Measurements from ENCODE around the gene CLEC2A. TPM values are rescaled to one million over a fixed set of nuclear protein-coding genes. Genes with fewer than 3 reads are reported as not detected.

The CLEC2A gene
- total RNA-seq, 6 experiments from 2014 or later = not detected

GRCh38 chr12:9931245-9931644 lies 925 bp downstream of the CLEC2A start:
- Mint-ChIP-seq H3K27ac (no peak overlapping the region), H3K4me1 (ENCODE audit: low read depth) (no peaks in the 10 kb centered on the region), H3K36me3 (ENCODE audit: low read depth) (no peaks in the 10 kb centered on the region), H3K9me3 (no peaks in the 10 kb centered on the region), H3K4me3 (no peak overlapping the region), H3K27me3 (ENCODE audit: insufficient read depth) (peaks cover 15% of the 10 kb centered on the region)
- no peak for TF ChIP-seq CTCF (IDR thresholded peaks at IDR 0.05)
- no peak for DNase-seq

GRCh38 chr12:9928607-9929006 lies 3.6 kb downstream of the CLEC2A start:
- H3K4me1 Mint-ChIP-seq (ENCODE audit: low read depth) = peaks cover 5% of the 10 kb centered on the region
- no peaks in the 10 kb centered on the region for H3K9me3 Mint-ChIP-seq
- no peak overlapping the region for H3K4me3 Mint-ChIP-seq
- no peak overlapping the region for H3K27ac Mint-ChIP-seq
- no peaks in the 10 kb centered on the region for H3K36me3 Mint-ChIP-seq (ENCODE audit: low read depth)
- no peak for TF ChIP-seq CTCF (IDR thresholded peaks at IDR 0.05)
- peaks cover 12% of the 10 kb centered on the region for H3K27me3 Mint-ChIP-seq (ENCODE audit: insufficient read depth)
- DNase-seq = no peak

- Mint-ChIP-seq H3K4me1 (ENCODE audit: low read depth) (peaks cover 5% of the 10 kb centered on the region), H3K36me3 (ENCODE audit: low read depth) (no peaks in the 10 kb centered on the region), H3K9me3 (no peaks in the 10 kb centered on the region), H3K4me3 (no peak overlapping the region), H3K27me3 (ENCODE audit: insufficient read depth) (peaks cover 5% of the 10 kb centered on the region), H3K27ac (no peak overlapping the region)
- DNase-seq = no peak
- TF ChIP-seq CTCF (IDR thresholded peaks at IDR 0.05) = no peak
Measured at GRCh38 chr12:9926876-9927275, 5.3 kb downstream of the CLEC2A start.

- Mint-ChIP-seq H3K27ac (no peak overlapping the region), H3K4me3 (peak overlapping the region; percentile 78), H3K36me3 (ENCODE audit: low read depth) (no peaks in the 10 kb centered on the region), H3K9me3 (no peaks in the 10 kb centered on the region), H3K27me3 (ENCODE audit: insufficient read depth) (peaks cover 5% of the 10 kb centered on the region), H3K4me1 (ENCODE audit: low read depth) (peaks cover 5% of the 10 kb centered on the region)
- peak; percentile 79 for TF ChIP-seq CTCF (IDR thresholded peaks at IDR 0.05)
- peak; percentile 27 for DNase-seq
Measured at GRCh38 chr12:9925705-9926393, 6.3 kb downstream of the CLEC2A start.

- no peak for TF ChIP-seq CTCF (IDR thresholded peaks at IDR 0.05)
- Mint-ChIP-seq H3K27me3 (ENCODE audit: insufficient read depth) (peaks cover 4% of the 10 kb centered on the region; the same call in 1 of the 2 replicates), H3K36me3 (ENCODE audit: low read depth) (no peaks in the 10 kb centered on the region), H3K9me3 (no peaks in the 10 kb centered on the region), H3K4me3 (no peak overlapping the region), H3K27ac (no peak overlapping the region), H3K4me1 (ENCODE audit: low read depth) (peaks cover 5% of the 10 kb centered on the region)
- no peak for DNase-seq
Measured at GRCh38 chr12:9922429-9922828, 9.7 kb downstream of the CLEC2A start.

Data from HFFc6 (cell line).